DLD1 (cell line): ENCODE measurements around the gene RNF111.

ENCODE experiments used
- in situ Hi-C: cut with HindIII; loops from 2 replicates; pipeline ENCODE4 v1.10.0; 2017; ENCODE audit warnings: low sequenced_read_pairs

The RNF111 gene

GRCh38 chr15:58999694-59000093, 12.2 kb downstream of the RNF111 start:
- in situ Hi-C loops, result loop anchor here (25.0 kb wide), 1 partner anchor 513 kb away; no protein-coding TSS in a partner anchor

- in situ Hi-C loops, result loop anchor here (25.0 kb wide), 1 partner anchor 512 kb away; no protein-coding TSS in a partner anchor
These were observed 12.8 kb downstream of the RNF111 start for GRCh38 chr15:59000251-59000650.

GRCh38 chr15:59001946-59002345, 14.5 kb downstream of the RNF111 start:
- in situ Hi-C loops, result loop anchor here (25.0 kb wide), 1 partner anchor 510 kb away; no protein-coding TSS in a partner anchor

GRCh38 chr15:59002418-59002859, 15.0 kb downstream of the RNF111 start:
- in situ Hi-C loops, result loop anchor here (25.0 kb wide), 1 partner anchor 510 kb away; no protein-coding TSS in a partner anchor

GRCh38 chr15:59005579-59005978, 18.1 kb downstream of the RNF111 start:
- in situ Hi-C loops, result loop anchor here (25.0 kb wide), 1 partner anchor 507 kb away; no protein-coding TSS in a partner anchor

GRCh38 chr15:59008086-59008485, 20.6 kb downstream of the RNF111 start:
- in situ Hi-C loops, result loop anchor here (25.0 kb wide), 1 partner anchor 504 kb away; no protein-coding TSS in a partner anchor

- in situ Hi-C loops, result loop anchor here (25.0 kb wide), 1 partner anchor 501 kb away; no protein-coding TSS in a partner anchor
These were observed 23.9 kb downstream of the RNF111 start for GRCh38 chr15:59011262-59011952.

GRCh38 chr15:59013246-59013873, 25.9 kb downstream of the RNF111 start:
- in situ Hi-C loops, result loop anchor here (25.0 kb wide), 1 partner anchor 499 kb away; no protein-coding TSS in a partner anchor

GRCh38 chr15:59014068-59014467, 26.6 kb downstream of the RNF111 start:
- in situ Hi-C loops, result loop anchor here (25.0 kb wide), 1 partner anchor 498 kb away; no protein-coding TSS in a partner anchor

- in situ Hi-C loops, result loop anchor here (25.0 kb wide), 1 partner anchor 495 kb away; no protein-coding TSS in a partner anchor
These were observed 30.0 kb downstream of the RNF111 start for GRCh38 chr15:59017449-59017848.

GRCh38 chr15:59018833-59019232, 31.4 kb downstream of the RNF111 start:
- in situ Hi-C loops, result loop anchor here (25.0 kb wide), 1 partner anchor 493 kb away; no protein-coding TSS in a partner anchor

GRCh38 chr15:59020322-59020721, 32.9 kb downstream of the RNF111 start:
- in situ Hi-C loops, result loop anchor here (25.0 kb wide), 1 partner anchor 492 kb away; no protein-coding TSS in a partner anchor

GRCh38 chr15:59022188-59022587, 34.7 kb downstream of the RNF111 start:
- in situ Hi-C loops, result loop anchor here (25.0 kb wide), 1 partner anchor 490 kb away; no protein-coding TSS in a partner anchor

- in situ Hi-C loops, result no loop called here
These were observed 38.7 kb downstream of the RNF111 start for GRCh38 chr15:59026207-59026606.

- in situ Hi-C loops, result no loop called here
These were observed 41.0 kb downstream of the RNF111 start for GRCh38 chr15:59028387-59028955.

GRCh38 chr15:59029554-59029953, 42.1 kb downstream of the RNF111 start:
- in situ Hi-C loops, result no loop called here

GRCh38 chr15:59035201-59035600, 47.7 kb downstream of the RNF111 start:
- in situ Hi-C loops, result no loop called here

- in situ Hi-C loops, result no loop called here
These were observed 51.8 kb downstream of the RNF111 start for GRCh38 chr15:59039225-59039624.

- in situ Hi-C loops, result no loop called here
These were observed 54.6 kb downstream of the RNF111 start for GRCh38 chr15:59042041-59042440.

- in situ Hi-C loops, result no loop called here
These were observed 61.4 kb downstream of the RNF111 start for GRCh38 chr15:59048897-59049296.
